ENCODE results near the gene MAST4. TPM values are rescaled to one million over a fixed set of nuclear protein-coding genes. Genes with fewer than 3 reads are reported as not detected.
A peak's percentile ranks its signal among the peaks of the same experiment; 100 is the strongest.

MAST4 gene
- polyA plus RNA-seq, 1 experiment = 4.0 TPM

DNA sequence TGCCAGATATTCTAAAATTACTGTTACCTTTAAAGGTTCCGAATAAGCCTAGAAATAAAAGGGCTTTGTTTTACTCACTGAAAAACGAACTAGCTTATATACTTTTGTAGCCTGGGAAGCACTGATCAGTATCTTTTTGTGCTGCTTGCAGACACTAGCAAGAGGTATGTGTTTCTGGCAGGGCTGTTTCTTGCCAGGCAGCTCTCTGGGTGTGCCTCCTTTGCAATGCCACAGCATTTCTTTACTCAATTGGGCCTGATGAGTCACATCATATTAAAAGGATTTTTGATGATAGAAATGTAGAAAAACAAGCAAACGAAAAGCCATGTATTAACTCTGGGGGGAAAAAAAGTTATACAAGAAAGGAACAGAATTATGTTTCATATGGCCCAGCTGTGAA, 564.8 kb downstream of the MAST4 start:
- DNase-seq (ENCODE audit: low read depth) = peak; percentile 31
- ChIA-PET POLR2A (no interaction called here), CTCF (interaction anchor here (0.6 to 1.3 kb wide), 2 partner anchors 48 to 94 kb away, joined by 3 to 4 read pairs; no protein-coding TSS in a partner anchor)
- peaks cover 4% of the 10 kb centered on the region for H3K36me3 ChIP-seq (ENCODE audit: control insufficient read depth, insufficient read depth, low read length)
- H3K4me3 ChIP-seq (ENCODE audit: low read depth, low read length) = no peak overlapping the region
- TF ChIP-seq, protein P1, sequence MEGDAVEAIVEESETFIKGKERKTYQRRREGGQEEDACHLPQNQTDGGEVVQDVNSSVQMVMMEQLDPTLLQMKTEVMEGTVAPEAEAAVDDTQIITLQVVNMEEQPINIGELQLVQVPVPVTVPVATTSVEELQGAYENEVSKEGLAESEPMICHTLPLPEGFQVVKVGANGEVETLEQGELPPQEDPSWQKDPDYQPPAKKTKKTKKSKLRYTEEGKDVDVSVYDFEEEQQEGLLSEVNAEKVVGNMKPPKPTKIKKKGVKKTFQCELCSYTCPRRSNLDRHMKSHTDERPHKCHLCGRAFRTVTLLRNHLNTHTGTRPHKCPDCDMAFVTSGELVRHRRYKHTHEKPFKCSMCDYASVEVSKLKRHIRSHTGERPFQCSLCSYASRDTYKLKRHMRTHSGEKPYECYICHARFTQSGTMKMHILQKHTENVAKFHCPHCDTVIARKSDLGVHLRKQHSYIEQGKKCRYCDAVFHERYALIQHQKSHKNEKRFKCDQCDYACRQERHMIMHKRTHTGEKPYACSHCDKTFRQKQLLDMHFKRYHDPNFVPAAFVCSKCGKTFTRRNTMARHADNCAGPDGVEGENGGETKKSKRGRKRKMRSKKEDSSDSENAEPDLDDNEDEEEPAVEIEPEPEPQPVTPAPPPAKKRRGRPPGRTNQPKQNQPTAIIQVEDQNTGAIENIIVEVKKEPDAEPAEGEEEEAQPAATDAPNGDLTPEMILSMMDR (IDR thresholded peaks at IDR 0.05; ENCODE audit: insufficient read depth, low read depth, low read length) = no peak
- no peaks in the 10 kb centered on the region for H3K27me3 ChIP-seq (ENCODE audit: control insufficient read depth, insufficient read depth, low read length)

DNA sequence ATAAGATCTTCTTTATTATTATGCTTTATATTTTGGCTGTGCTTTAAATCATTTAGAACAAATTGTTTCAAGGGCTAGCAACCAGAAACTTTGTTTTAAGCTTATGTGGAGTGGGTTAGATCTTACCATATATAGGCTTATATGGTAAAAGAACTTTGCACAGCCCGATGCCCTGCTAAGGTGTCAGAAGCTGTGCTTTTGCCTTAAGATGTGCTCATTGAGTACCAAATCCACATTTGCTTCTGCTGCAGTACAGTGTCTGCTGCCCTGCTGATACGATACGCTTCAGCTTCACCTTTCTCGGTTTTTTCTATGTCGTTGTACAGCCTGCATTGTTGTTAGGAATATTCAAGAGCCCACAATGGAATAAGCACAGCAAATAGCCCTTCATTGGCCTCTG, 565.6 kb downstream of the MAST4 start:
- Histone ChIP-seq H3K36me3 (ENCODE audit: control insufficient read depth, insufficient read depth, low read length) (peaks cover 4% of the 10 kb centered on the region), H3K4me3 (ENCODE audit: low read depth, low read length) (no peak overlapping the region), H3K27me3 (ENCODE audit: control insufficient read depth, insufficient read depth, low read length) (no peaks in the 10 kb centered on the region)
- DNase-seq (ENCODE audit: low read depth) = no peak
- ChIA-PET POLR2A (no interaction called here), CTCF (interaction anchor here (0.6 to 1.3 kb wide), 4 partner anchors 12 to 93 kb away, joined by 3 to 5 read pairs (median 4); no protein-coding TSS in a partner anchor)
- TF ChIP-seq, protein P1 (IDR thresholded peaks at IDR 0.05; ENCODE audit: insufficient read depth, low read depth, low read length) = no peak

- POLR2A ChIA-PET = no interaction called here
- DNase-seq (ENCODE audit: low read depth) = no peak
Observed at GRCh38 chr5:67163231-67163756, 567.1 kb downstream of the MAST4 start.

DNA sequence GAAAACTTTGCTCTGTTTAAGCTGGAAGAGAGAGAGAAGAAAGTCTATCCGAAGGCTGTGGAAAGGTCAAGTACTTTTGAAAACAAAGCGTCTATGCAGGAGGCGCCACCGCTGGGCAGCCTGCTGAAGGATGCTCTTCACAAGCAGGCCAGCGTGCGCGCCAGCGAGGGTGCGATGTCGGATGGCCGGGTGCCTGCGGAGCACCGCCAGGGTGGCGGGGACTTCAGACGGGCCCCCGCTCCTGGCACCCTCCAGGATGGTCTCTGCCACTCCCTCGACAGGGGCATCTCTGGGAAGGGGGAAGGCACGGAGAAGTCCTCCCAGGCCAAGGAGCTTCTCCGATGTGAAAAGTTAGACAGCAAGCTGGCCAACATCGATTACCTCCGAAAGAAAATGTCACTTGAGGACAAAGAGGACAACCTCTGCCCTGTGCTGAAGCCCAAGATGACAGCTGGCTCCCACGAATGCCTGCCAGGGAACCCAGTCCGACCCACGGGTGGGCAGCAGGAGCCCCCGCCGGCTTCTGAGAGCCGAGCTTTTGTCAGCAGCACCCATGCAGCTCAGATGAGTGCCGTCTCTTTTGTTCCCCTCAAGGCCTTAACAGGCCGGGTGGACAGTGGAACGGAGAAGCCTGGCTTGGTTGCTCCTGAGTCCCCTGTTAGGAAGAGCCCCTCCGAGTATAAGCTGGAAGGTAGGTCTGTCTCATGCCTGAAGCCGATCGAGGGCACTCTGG, 567.8 kb downstream of the MAST4 start:
- no peak for DNase-seq (ENCODE audit: low read depth)
- ChIA-PET CTCF (interaction anchor here (1.3 to 1.9 kb wide), 4 partner anchors 9 to 1109 kb away, joined by 3 to 7 read pairs (median 5); no protein-coding TSS in a partner anchor), POLR2A (no interaction called here)
- H3K27me3 ChIP-seq (ENCODE audit: control insufficient read depth, insufficient read depth, low read length) = no peaks in the 10 kb centered on the region
- peaks cover 4% of the 10 kb centered on the region for H3K36me3 ChIP-seq (ENCODE audit: control insufficient read depth, insufficient read depth, low read length)
- TF ChIP-seq, protein P1 (IDR thresholded peaks at IDR 0.05; ENCODE audit: insufficient read depth, low read depth, low read length) = no peak
- no peak overlapping the region for H3K4me3 ChIP-seq (ENCODE audit: low read depth, low read length)

More at GRCh38 chr5:67163231-67163756, 567.1 kb downstream of the MAST4 start:
- Histone ChIP-seq H3K4me3 (ENCODE audit: low read depth, low read length) (no peak overlapping the region), H3K27me3 (ENCODE audit: control insufficient read depth, insufficient read depth, low read length) (no peaks in the 10 kb centered on the region), H3K36me3 (ENCODE audit: control insufficient read depth, insufficient read depth, low read length) (peaks cover 4% of the 10 kb centered on the region)
- CTCF ChIA-PET = interaction anchor here (1.2 to 1.9 kb wide), 3 partner anchors 8 to 45 kb away, joined by 3 to 10 read pairs (median 7); no protein-coding TSS in a partner anchor
- TF ChIP-seq, protein P1 (IDR thresholded peaks at IDR 0.05; ENCODE audit: insufficient read depth, low read depth, low read length) = no peak

- H3K27me3 ChIP-seq (ENCODE audit: control insufficient read depth, insufficient read depth, low read length) = no peaks in the 10 kb centered on the region
- ChIA-PET POLR2A (no interaction called here), CTCF (interaction anchor here (0.6 to 1.9 kb wide), 4 partner anchors 9 to 1879 kb away, joined by 3 to 7 read pairs (median 5); no protein-coding TSS in a partner anchor)
- no peak overlapping the region for H3K4me3 ChIP-seq (ENCODE audit: low read depth, low read length)
- TF ChIP-seq, protein P1 (IDR thresholded peaks at IDR 0.05; ENCODE audit: insufficient read depth, low read depth, low read length) = no peak
- no peak for DNase-seq (ENCODE audit: low read depth)
- peaks cover 4% of the 10 kb centered on the region for H3K36me3 ChIP-seq (ENCODE audit: control insufficient read depth, insufficient read depth, low read length)
Observed at GRCh38 chr5:67164856-67165525, 568.8 kb downstream of the MAST4 start.

Measured in BJ (cell line).